HL-60/S4 treated with phorbol 12-myristate 13-acetate at 8.2 ng/mL for 4 days and 3 days (cell line): Measurements from ENCODE around the gene APIP.

Experiments used
- in situ Hi-C: fragments of 300-500 bp; cut with MboI; formaldehyde crosslinking; loops from 2 replicates; pipeline ENCODE4 v1.15.0; 2022; ENCODE audit warnings: low sequenced_read_pairs

Gene APIP

GRCh38 chr11:34890812-34891211 is 25.4 kb downstream of the APIP start:
- in situ Hi-C loops: loop anchor here (10.0 kb wide), 1 partner anchor 306 kb away; no protein-coding TSS in a partner anchor

DNA sequence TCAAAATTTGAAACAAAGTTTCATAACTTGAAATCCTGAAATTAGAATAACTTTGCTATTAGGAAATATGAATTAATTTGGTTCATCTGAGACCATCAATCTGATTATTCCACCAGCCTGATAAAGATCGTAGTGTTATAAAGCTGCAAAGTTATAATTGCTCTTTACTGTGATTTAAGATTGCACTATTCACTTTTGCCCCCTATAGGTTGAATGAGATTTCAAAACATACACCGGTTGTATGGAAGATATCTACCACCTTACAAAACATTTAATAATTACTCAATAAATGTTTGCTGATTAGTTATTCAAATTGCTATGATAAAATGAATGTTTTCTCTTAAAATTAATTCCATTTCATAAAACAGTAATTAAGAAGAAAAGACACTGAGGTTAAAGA is 26.1 kb downstream of the APIP start:
- in situ Hi-C loops: loop anchor here (10.0 kb wide), 1 partner anchor 305 kb away; no protein-coding TSS in a partner anchor

DNA sequence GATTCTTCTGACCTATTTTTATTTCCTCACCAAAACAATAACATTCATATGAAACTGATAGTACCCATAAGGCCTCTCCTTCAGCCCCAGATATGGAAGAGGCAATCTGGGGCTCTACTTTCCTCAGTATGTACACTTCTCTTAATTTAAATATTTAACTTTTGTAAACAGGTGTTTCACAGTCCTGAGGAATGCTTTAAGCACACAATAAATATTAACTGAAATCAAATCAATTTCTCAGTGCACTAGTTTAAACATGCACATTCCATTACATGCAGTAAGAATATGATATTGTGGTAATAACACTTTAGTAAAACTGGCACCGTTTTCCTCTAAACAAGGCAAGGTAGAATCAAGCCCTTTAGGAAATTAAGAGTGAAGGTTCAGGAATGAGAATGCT is 28.9 kb downstream of the APIP start:
- in situ Hi-C loops: no loop called here

DNA sequence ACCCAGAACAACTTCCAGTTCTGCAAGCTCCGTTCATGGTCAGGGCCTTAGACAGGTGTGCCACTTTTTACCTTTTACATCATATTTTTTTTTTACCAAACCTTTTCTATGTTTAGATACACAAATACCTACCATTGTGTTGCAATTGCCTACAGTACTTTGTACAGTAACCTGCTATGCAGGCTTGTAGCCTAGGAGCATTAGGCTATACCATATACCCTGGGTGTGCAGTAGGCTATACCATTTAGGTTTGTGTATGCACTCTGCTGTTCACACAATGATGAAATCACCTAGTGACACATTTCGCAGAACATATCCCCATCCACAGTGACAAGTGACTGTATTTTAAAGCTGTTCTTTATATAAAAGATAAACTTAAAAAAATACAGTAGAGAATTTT is 29.6 kb downstream of the APIP start:
- in situ Hi-C loops: no loop called here

DNA sequence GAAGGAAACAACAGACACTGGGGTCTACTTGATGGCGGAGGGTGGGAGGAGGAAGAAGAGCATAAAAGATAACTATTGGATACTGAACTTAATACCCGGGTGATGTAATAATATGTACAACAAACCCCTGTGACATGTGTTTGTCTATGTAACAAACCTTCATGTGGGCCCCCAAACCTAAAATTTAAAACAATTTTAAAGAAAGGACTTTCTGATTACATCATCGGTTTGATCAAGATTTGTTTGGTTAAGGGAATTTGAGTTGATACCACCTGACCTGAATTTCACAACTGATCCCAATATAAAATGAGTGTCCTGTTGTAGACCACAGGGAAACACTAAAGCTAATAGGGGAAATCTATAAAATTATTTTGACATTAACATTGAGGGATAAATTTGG is 34.3 kb downstream of the APIP start:
- in situ Hi-C loops: no loop called here

GRCh38 chr11:34877375-34877975 is 38.7 kb downstream of the APIP start:
- in situ Hi-C loops: no loop called here

DNA sequence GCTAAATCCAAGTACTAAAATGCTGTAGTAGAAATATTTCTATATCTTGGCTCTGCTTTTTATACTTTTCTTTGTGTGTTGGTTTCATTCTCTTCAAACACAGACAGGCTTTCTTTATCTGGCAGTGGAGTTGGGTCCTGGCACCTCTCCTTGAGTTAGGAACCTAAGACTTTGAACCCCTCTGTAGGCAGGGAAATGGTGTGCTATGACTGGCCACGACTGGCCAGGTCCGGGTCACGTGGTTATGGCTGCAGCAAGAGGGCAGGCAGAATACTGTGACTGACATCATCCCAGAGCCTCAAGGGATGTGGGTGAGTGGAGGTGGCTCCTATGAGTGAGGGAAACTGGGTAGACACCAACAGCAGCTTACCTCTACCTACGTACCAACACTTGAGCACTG is 42.0 kb downstream of the APIP start:
- in situ Hi-C loops: no loop called here

DNA sequence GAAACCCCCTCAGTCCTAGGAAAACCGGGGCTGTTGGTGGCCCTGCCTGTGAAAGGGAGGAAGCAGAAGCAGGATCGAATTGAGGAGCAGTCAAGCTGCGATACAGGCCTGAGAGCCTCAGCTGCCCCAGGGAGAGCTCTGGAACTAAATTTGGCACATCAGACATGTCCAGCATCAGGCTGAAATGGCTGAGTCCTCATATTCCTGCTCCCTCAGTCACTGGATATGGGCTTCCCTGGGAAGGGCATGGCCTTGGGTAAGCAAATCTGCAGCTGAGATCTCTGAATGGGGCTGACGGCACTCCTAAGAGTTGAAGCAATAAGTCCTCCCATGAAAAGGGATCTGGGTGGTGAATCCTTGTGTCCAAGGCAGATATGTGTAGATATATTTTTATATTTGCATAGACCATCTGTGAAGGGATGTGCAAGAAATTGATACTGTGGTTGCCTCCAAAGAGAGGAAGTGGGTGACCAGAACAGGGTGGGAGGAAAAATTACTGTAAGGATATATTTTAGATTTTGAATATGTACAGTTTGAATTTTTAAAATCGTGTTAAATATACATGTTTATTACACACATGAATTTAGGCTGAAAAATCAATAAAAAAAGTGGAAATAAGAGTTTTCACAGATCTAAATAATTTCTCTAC is 45.5 kb downstream of the APIP start:
- in situ Hi-C loops: no loop called here

GRCh38 chr11:34869425-34869824 is 46.8 kb downstream of the APIP start:
- in situ Hi-C loops: no loop called here

DNA sequence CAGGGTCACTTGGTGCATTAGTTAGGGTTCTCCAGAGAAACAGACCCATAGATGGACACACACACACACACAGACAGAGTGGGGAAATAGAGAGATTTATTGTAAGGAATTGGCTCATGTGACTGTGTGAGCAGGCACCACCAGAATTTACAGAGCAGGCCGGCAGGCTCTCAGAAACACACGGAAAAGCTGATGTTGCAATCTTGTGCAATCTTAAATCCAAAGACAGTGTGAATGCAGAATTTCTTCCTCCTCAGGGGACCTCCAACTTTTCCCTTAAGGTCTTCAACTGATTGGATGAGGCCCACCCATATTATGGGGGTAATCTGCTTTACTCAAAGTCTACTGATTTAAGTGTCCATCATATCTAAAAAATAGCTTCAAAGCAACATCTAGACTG is 49.8 kb downstream of the APIP start:
- in situ Hi-C loops: no loop called here

GRCh38 chr11:34865261-34865660 is 50.9 kb downstream of the APIP start:
- in situ Hi-C loops: no loop called here

DNA sequence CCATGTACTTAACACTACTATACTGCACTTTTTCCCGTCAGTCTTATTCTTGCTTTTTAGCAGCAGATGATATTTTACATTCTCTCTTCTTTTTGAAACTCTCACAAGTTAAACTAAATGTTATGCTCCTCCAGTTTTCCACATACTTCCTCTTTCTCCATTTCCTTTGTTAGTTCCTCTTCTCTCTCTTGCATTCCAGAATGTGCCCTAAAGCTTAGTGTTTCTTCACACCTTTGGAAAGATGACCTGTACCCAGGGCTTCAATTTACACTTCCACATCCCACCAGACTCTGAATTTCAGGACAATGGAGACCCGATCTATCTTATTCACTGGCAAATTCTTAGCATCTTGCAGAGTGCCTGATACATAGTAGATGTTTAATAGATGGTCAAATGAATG is 51.8 kb downstream of the APIP start:
- in situ Hi-C loops: no loop called here

DNA sequence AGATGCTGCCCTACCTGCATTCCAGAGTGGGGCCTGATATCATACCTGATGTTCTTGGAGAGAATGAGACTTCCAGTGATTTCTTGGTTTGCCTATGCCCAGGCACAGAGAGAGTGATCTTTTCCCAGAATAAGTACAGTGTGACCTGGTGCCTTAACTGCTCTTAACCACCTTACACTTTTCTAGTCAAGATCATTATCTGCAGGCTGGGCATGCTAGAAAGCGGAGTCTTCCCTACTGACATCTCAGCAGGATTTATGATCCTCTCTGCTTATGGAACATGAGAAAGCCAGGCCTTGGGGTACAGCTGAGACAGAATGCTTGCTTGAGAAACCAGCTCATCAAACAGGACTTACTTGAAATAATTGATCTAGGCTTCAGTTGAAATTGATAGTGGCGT is 53.1 kb downstream of the APIP start:
- in situ Hi-C loops: no loop called here

GRCh38 chr11:34860518-34860917 is 55.7 kb downstream of the APIP start:
- in situ Hi-C loops: no loop called here

DNA sequence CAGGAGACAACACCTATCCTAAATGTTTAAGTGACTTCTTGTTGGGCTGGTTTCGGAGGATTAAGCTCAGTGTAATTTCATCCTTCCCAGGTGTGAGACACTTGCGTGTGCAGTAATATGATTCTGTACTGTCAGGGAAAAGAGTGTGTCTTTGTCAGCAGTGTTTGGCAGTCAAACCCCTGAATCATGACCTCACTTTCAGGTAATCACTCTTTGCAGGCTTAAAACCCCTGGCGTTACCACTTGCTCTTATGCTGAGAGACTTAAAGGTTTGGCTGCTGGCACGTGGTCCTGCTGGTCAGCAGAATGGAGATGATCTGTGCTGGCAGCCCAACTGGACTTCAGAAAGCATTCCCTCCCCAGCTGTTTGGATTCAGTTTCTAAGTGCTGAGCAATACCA is 56.1 kb downstream of the APIP start:
- in situ Hi-C loops: no loop called here

DNA sequence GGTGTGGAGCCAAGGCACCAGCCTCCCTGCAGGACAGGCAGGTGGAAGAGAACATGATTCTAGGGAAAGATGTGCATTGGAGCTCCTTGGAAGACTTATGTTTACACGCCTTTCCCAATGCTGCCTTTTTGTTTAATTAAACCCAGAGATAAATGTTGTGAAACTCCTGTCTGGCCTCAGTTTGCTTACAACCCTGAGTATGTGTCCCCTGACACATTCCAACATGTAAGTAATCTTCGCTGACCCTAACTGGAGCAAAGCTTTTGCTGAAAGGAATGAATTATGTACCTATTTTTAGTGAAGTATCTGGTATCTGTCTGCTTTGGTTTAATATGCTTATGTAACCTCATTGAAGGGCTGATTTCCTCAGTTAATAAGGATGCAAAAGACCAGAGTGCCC is 56.7 kb downstream of the APIP start:
- in situ Hi-C loops: no loop called here

- in situ Hi-C loops: no loop called here
These were observed 58.7 kb downstream of the APIP start for GRCh38 chr11:34857463-34857862.

DNA sequence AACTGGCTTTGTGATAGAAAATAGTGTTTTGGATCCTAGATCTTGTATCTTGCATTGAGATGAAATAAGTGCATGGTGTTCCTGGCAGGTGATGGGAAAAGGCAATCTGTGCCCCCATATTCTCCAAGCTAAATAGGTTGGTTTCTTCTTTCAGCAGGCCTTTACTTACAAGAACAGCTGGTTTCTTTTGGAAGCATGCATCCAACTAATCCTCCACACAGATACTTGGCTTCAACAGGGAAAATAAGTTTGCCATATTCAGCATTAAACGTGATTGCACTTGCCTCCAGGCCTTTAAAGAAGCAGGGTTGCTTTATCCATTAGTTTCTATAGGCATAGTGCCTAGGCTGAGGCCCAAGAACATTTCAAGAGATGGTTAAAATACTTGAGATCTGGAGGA is 59.9 kb downstream of the APIP start:
- in situ Hi-C loops: no loop called here

GRCh38 chr11:34855754-34856095 is 60.5 kb downstream of the APIP start:
- in situ Hi-C loops: no loop called here

DNA sequence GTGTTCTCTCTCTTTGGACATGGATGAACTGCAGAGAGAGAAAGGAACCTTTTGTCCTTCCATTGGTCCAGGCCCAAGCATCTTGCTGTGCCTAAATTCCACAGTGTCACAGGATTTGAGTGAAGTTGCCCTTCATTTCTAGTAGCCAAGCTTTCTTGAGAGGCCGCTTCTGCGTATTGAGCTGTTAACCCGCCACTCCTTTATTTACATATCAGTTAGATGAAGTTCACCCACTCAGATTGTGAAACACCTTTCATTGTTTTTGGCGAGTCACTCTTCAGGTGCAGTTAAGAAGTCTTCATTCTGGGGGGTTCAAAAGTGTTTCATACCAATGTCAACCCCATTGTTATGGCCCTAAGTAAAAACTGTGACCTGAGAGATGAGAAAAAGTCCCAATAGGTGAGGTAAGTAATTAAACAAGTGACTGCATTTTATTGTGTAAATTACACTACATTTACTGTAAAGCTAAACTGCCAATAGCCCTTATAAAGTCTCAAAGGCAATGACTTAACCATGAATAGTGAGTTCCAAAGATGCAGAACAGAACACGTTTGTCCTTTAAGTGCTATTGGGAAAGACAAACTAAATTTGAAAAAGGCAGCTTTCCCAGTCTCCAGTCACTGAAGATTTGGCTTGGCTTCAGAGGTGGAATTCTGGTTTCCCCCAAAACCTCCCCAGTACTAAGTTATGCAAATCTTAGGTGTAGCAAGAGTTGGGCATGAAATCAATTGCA is 61.0 kb downstream of the APIP start:
- in situ Hi-C loops: no loop called here

DNA sequence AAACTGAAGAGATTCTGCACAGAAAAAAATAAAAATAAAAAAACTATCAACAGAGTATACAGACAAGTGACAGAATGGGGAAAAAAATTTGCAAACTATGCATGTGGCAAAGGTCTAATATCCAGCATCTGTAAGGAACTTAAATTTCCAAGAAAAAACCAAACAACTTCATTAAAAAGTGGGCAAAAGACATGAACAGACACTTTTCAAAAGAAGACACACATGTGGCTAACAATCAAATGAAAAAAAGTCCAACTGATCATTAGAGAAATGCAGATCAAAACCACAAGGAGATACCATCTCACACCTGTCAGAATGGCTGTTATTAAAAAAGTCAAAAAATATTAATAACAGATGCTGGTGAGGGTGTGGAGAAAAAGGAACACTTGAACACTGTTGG is 64.3 kb downstream of the APIP start:
- in situ Hi-C loops: no loop called here

- in situ Hi-C loops: no loop called here
These were observed 65.8 kb downstream of the APIP start for GRCh38 chr11:34850334-34850733.
